Measurements from ENCODE around the gene AARS2.

- TF ChIP-seq, protein P1, sequence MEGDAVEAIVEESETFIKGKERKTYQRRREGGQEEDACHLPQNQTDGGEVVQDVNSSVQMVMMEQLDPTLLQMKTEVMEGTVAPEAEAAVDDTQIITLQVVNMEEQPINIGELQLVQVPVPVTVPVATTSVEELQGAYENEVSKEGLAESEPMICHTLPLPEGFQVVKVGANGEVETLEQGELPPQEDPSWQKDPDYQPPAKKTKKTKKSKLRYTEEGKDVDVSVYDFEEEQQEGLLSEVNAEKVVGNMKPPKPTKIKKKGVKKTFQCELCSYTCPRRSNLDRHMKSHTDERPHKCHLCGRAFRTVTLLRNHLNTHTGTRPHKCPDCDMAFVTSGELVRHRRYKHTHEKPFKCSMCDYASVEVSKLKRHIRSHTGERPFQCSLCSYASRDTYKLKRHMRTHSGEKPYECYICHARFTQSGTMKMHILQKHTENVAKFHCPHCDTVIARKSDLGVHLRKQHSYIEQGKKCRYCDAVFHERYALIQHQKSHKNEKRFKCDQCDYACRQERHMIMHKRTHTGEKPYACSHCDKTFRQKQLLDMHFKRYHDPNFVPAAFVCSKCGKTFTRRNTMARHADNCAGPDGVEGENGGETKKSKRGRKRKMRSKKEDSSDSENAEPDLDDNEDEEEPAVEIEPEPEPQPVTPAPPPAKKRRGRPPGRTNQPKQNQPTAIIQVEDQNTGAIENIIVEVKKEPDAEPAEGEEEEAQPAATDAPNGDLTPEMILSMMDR (IDR thresholded peaks at IDR 0.05): no peak
- TF ChIP-seq SP1 (CRISPR knock-in tag; conservative IDR thresholded peaks at IDR 0.05) (no peak), CREM (CRISPR knock-in tag; IDR thresholded peaks at IDR 0.05) (no peak), ATF3 (CRISPR knock-in tag; conservative IDR thresholded peaks at IDR 0.05) (no peak), ZNF121 (CRISPR knock-in tag; IDR thresholded peaks at IDR 0.05) (no peak), USF1 (CRISPR knock-in tag; IDR thresholded peaks at IDR 0.05) (no peak), EMX1 (CRISPR knock-in tag; IDR thresholded peaks at IDR 0.05) (no peak), ATF1 (CRISPR knock-in tag; IDR thresholded peaks at IDR 0.05) (no peak)
- TF ChIP-seq, protein P2, sequence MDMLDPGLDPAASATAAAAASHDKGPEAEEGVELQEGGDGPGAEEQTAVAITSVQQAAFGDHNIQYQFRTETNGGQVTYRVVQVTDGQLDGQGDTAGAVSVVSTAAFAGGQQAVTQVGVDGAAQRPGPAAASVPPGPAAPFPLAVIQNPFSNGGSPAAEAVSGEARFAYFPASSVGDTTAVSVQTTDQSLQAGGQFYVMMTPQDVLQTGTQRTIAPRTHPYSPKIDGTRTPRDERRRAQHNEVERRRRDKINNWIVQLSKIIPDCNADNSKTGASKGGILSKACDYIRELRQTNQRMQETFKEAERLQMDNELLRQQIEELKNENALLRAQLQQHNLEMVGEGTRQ (CRISPR knock-in tag; IDR thresholded peaks at IDR 0.05): no peak
- TF ChIP-seq, protein P3, sequence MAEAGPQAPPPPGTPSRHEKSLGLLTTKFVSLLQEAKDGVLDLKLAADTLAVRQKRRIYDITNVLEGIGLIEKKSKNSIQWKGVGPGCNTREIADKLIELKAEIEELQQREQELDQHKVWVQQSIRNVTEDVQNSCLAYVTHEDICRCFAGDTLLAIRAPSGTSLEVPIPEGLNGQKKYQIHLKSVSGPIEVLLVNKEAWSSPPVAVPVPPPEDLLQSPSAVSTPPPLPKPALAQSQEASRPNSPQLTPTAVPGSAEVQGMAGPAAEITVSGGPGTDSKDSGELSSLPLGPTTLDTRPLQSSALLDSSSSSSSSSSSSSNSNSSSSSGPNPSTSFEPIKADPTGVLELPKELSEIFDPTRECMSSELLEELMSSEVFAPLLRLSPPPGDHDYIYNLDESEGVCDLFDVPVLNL (CRISPR knock-in tag; IDR thresholded peaks at IDR 0.05; ENCODE audit: borderline replicate concordance, low read depth): no peak
Measured at GRCh38 chr6:44311304-44311703, 1.8 kb downstream of the AARS2 start.
